Thoracic aorta (tissue), 2 donors: ENCODE data around the gene DNMT3B. TPM values are rescaled to one million over a fixed set of nuclear protein-coding genes. Genes with fewer than 3 reads are reported as not detected.

Experiments used
- ATAC-seq: fragments of 150-250 bp; one replicate; pipeline ENCODE4 v1.8.0; 2017; ENCODE audit warnings: low read depth; ENCODE audit not compliant: insufficient number of reproducible peaks, low FRiP score
- DNase-seq: peaks from one replicate; pipeline ENCODE4 v3.0.0-alpha.2; 2020; ENCODE audit warnings: low spot score
- H3K27ac ChIP-seq, 2 donors: fragments of 200-600 bp; sonication (generic); 1 replicate in 1 of 2; 2 replicates in 1 of 2; pipeline ENCODE4 v1.5.1; 2016; ENCODE audit warnings: mild to moderate bottlenecking in 2 of 2, moderate library complexity in 2 of 2
- H3K27me3 ChIP-seq: fragments of 200-600 bp; sonication (generic); replicated peaks from 2 replicates; pipeline ENCODE4 v1.6.0; 2016; ENCODE audit warnings: mild to moderate bottlenecking; ENCODE audit not compliant: insufficient read depth
- H3K36me3 ChIP-seq: fragments of 200-600 bp; sonication (generic); one replicate; pipeline ENCODE4 v1.5.1; 2016
- H3K4me1 ChIP-seq, 2 donors: fragments of 200-600 bp; sonication (generic); 1 replicate in 1 of 2; 2 replicates in 1 of 2; pipeline versions ENCODE4 v1.5.1 to v1.6.0; 2016; ENCODE audit warnings: low read depth in 2 of 2, mild to moderate bottlenecking in 1 of 2; ENCODE audit not compliant: control insufficient read depth in 1 of 2
- H3K4me3 ChIP-seq: fragments of 200-600 bp; sonication (generic); 2 replicates; pipeline ENCODE4 v1.5.1; 2016; ENCODE audit warnings: mild to moderate bottlenecking
- H3K9me3 ChIP-seq: fragments of 200-600 bp; sonication (generic); 2 replicates; pipeline ENCODE4 v1.5.1; 2016
- CTCF ChIP-seq: fragments of 200-600 bp; sonication (generic); IDR thresholded peaks from one replicate; pipeline ENCODE4 v1.5.1; 2019; ENCODE audit warnings: antibody characterized with exemption
- total RNA-seq, 2 donors: library from RNA; depleted of rRNA; stranded (reverse); fragments of >200 nt; gene quantifications; one replicate each; pipeline versions ENCODE4 v1.1.0 to v1.2.3, GENCODE V29; 2016

The DNMT3B gene
- total RNA-seq, 2 donors from 2014 or later = 0.81 to 1.3 TPM

- no peaks in the 10 kb centered on the region for H3K4me1 ChIP-seq
- no peaks in the 10 kb centered on the region for H3K27me3 ChIP-seq
- no peak overlapping the region for H3K4me3 ChIP-seq
- no peaks in the 10 kb centered on the region for H3K36me3 ChIP-seq
- no peak for TF ChIP-seq CTCF
- no peaks in the 10 kb centered on the region for H3K9me3 ChIP-seq
- ATAC-seq (no peak), DNase-seq (no peak)
- no peak overlapping the region for H3K27ac ChIP-seq
Measured at GRCh38 chr20:32749914-32750637, 12.1 kb upstream of the DNMT3B start.

- DNase-seq (no peak), ATAC-seq (no peak)
- Histone ChIP-seq H3K4me3 (no peak overlapping the region), H3K27me3 (no peaks in the 10 kb centered on the region), H3K27ac (no peak overlapping the region), H3K9me3 (no peaks in the 10 kb centered on the region), H3K36me3 (no peaks in the 10 kb centered on the region), H3K4me1 (no peaks in the 10 kb centered on the region)
- TF ChIP-seq CTCF = no peak
Measured at GRCh38 chr20:32751293-32751692, 10.9 kb upstream of the DNMT3B start.

GRCh38 chr20:32751702-32752457 lies 10.3 kb upstream of the DNMT3B start:
- Histone ChIP-seq H3K4me3 (no peak overlapping the region), H3K27me3 (no peaks in the 10 kb centered on the region), H3K4me1 (no peaks in the 10 kb centered on the region), H3K9me3 (no peaks in the 10 kb centered on the region), H3K27ac (no peak overlapping the region), H3K36me3 (no peaks in the 10 kb centered on the region)
- ATAC-seq (no peak), DNase-seq (no peak)
- TF ChIP-seq CTCF = no peak

GRCh38 chr20:32752458-32753250 lies 9.5 kb upstream of the DNMT3B start:
- no peak overlapping the region for H3K27ac ChIP-seq
- no peak for ATAC-seq
- H3K36me3 ChIP-seq = no peaks in the 10 kb centered on the region
- no peak for DNase-seq
- no peak overlapping the region for H3K4me3 ChIP-seq
- no peak for TF ChIP-seq CTCF
- no peaks in the 10 kb centered on the region for H3K4me1 ChIP-seq
- no peaks in the 10 kb centered on the region for H3K27me3 ChIP-seq
- no peaks in the 10 kb centered on the region for H3K9me3 ChIP-seq

- DNase-seq (no peak), ATAC-seq (no peak)
- Histone ChIP-seq H3K9me3 (no peaks in the 10 kb centered on the region), H3K27me3 (no peaks in the 10 kb centered on the region), H3K4me1 (no peaks in the 10 kb centered on the region), H3K27ac (no peak overlapping the region), H3K4me3 (no peak overlapping the region), H3K36me3 (no peaks in the 10 kb centered on the region)
- TF ChIP-seq CTCF = no peak
Measured at GRCh38 chr20:32753731-32754130, 8.5 kb upstream of the DNMT3B start.
